GM10248 (cell line): Measurements from ENCODE around the gene SALL4.
A peak's percentile ranks its signal among the peaks of the same experiment; 100 is the strongest.

Experiments used
- CTCF ChIA-PET: fragments of 300-600 bp; sonication (Branson Sonifier 250); formaldehyde crosslinking; extraction: SDS; loops from one replicate; lab custom pipeline; 2021; ENCODE audit warnings: antibody characterized with exemption; lab: Yijun Ruan, JAX
- POLR2A ChIA-PET: fragments of 350-650 bp; sonication (Branson Sonifier 250); formaldehyde crosslinking; extraction: SDS; loops from one replicate; lab custom pipeline; 2020; ENCODE audit warnings: antibody characterized with exemption; lab: Yijun Ruan, JAX
- DNase-seq: peaks from one replicate; pipeline ENCODE4 v3.0.0; 2012; ENCODE audit errors: extremely low spot score
- CTCF ChIP-seq: IDR thresholded peaks from 2 replicates; pipeline ENCODE4 v1.5.1; 2012; ENCODE audit warnings: mild to moderate bottlenecking, low read depth; ENCODE audit errors: extremely low read depth, missing control alignments, control extremely low read depth

Gene SALL4

GRCh38 chr20:51804754-51805153 lies 2.4 kb upstream of the SALL4 start:
- DNase-seq, result no peak
- POLR2A ChIA-PET, result no interaction called here
- CTCF ChIA-PET, result no interaction called here
- TF ChIP-seq CTCF, result no peak

GRCh38 chr20:51803148-51803854 lies 980 bp upstream of the SALL4 start:
- DNase-seq, result no peak
- CTCF ChIA-PET, result no interaction called here
- TF ChIP-seq CTCF, result no peak
- POLR2A ChIA-PET, result no interaction called here

GRCh38 chr20:51801823-51802123 lies 548 bp downstream of the SALL4 start:
- ChIA-PET POLR2A (no interaction called here), CTCF (no interaction called here)
- TF ChIP-seq CTCF, result no peak
- no peak for DNase-seq

GRCh38 chr20:51801122-51801822 lies 1.0 kb downstream of the SALL4 start:
- no peak for TF ChIP-seq CTCF
- ChIA-PET CTCF (interaction anchor here (1.1 kb wide), 1 partner anchor 13 kb away, joined by 3 read pairs; no protein-coding TSS in a partner anchor), POLR2A (no interaction called here)
- no peak for DNase-seq

GRCh38 chr20:51800872-51801121 lies 1.5 kb downstream of the SALL4 start:
- ChIA-PET CTCF (interaction anchor here (1.0 to 2.2 kb wide), 6 partner anchors 7 to 166 kb away, joined by 3 to 12 read pairs (median 4); no protein-coding TSS in a partner anchor), POLR2A (no interaction called here)
- DNase-seq, result no peak
- no peak for TF ChIP-seq CTCF

- DNase-seq, result peak; percentile 78
- ChIA-PET CTCF (interaction anchor here (0.7 to 2.2 kb wide), 10 partner anchors 8 to 328 kb away, joined by 3 to 12 read pairs (median 4); no protein-coding TSS in a partner anchor), POLR2A (no interaction called here)
- peak; percentile 70 for TF ChIP-seq CTCF
These were observed 2.1 kb downstream of the SALL4 start for GRCh38 chr20:51800060-51800871.
